DND-41 (cell line): ENCODE results near the gene SAMD5.

ENCODE experiments used
- ATAC-seq: fragments of 200-7000 bp; cut with Tn5 transposase; 3 replicates; pipeline ENCODE4 v1.9.1; 2021; ENCODE audit warnings: low read depth; ENCODE audit not compliant: insufficient read depth
- DNase-seq: peaks from one replicate; pipeline ENCODE4 v3.0.0-alpha.2; 2020
- H2AFZ ChIP-seq: 2 replicates; pipeline ENCODE4 v1.6.0; 2012; ENCODE audit warnings: low read depth, low read length
- H3K27ac ChIP-seq: 2 replicates; pipeline ENCODE4 v1.5.1; 2012; ENCODE audit warnings: low read length, inconsistent platforms
- H3K27me3 ChIP-seq: fragments of 200-600 bp; sonication (generic); 2 replicates; pipeline ENCODE4 v1.6.0; 2012; ENCODE audit warnings: low read length, mild to moderate bottlenecking, inconsistent platforms; ENCODE audit not compliant: insufficient read depth, poor library complexity
- H3K36me3 ChIP-seq: 2 replicates; pipeline ENCODE4 v1.5.1; 2012; ENCODE audit warnings: low read length, inconsistent platforms; ENCODE audit not compliant: insufficient read depth
- H3K4me1 ChIP-seq: 2 replicates; pipeline ENCODE4 v1.5.1; 2012; ENCODE audit warnings: mild to moderate bottlenecking, low read length; ENCODE audit not compliant: insufficient read depth
- H3K4me2 ChIP-seq: 2 replicates; pipeline ENCODE4 v1.6.0; 2012; ENCODE audit warnings: mild to moderate bottlenecking, moderate library complexity, low read length, inconsistent platforms; ENCODE audit not compliant: insufficient read depth
- H3K4me3 ChIP-seq, 2 experiments: fragments of 200-600 bp in 1 of 2; shearing (Covaris generic) in 1 of 2; 2 replicates each; pipeline ENCODE4 v1.5.1; 2012 to 2016; ENCODE audit warnings: inconsistent platforms in 2 of 2, low read length in 2 of 2, mild to moderate bottlenecking in 2 of 2, low read depth in 1 of 2, moderate library complexity in 1 of 2
- H3K79me2 ChIP-seq: 2 replicates; pipeline ENCODE4 v1.6.0; 2012; ENCODE audit warnings: low read length, inconsistent platforms; ENCODE audit not compliant: insufficient read depth
- H3K9ac ChIP-seq: 2 replicates; pipeline ENCODE4 v1.6.0; 2012; ENCODE audit warnings: low read depth, mild to moderate bottlenecking, inconsistent platforms, low read length, moderate library complexity
- H3K9me3 ChIP-seq: 2 replicates; pipeline ENCODE4 v1.5.1; 2012; ENCODE audit warnings: low read length, moderate library complexity, mild to moderate bottlenecking, inconsistent platforms; ENCODE audit not compliant: insufficient read depth, severe bottlenecking
- H4K20me1 ChIP-seq: 2 replicates; pipeline ENCODE4 v1.6.0; 2012; ENCODE audit warnings: low read length; ENCODE audit not compliant: insufficient read depth
- EZH2 ChIP-seq: IDR thresholded peaks from 3 replicates; pipeline ENCODE4 v1.6.1; 2012; ENCODE audit warnings: borderline replicate concordance, low read depth, mild to moderate bottlenecking, moderate library complexity, low read length, inconsistent platforms; ENCODE audit not compliant: severe bottlenecking
- TF ChIP-seq, protein P1 (sequence below): IDR thresholded peaks from 2 replicates; pipeline ENCODE4 v1.5.1; 2012; ENCODE audit warnings: borderline replicate concordance, low read length, moderate library complexity, mild to moderate bottlenecking; ENCODE audit not compliant: poor library complexity, severe bottlenecking; ENCODE audit errors: extremely low read depth

SAMD5 gene

GRCh38 chr6:147509891-147510290 lies 1.4 kb downstream of the SAMD5 start:
- H3K9ac ChIP-seq, result no peak overlapping the region

DNA sequence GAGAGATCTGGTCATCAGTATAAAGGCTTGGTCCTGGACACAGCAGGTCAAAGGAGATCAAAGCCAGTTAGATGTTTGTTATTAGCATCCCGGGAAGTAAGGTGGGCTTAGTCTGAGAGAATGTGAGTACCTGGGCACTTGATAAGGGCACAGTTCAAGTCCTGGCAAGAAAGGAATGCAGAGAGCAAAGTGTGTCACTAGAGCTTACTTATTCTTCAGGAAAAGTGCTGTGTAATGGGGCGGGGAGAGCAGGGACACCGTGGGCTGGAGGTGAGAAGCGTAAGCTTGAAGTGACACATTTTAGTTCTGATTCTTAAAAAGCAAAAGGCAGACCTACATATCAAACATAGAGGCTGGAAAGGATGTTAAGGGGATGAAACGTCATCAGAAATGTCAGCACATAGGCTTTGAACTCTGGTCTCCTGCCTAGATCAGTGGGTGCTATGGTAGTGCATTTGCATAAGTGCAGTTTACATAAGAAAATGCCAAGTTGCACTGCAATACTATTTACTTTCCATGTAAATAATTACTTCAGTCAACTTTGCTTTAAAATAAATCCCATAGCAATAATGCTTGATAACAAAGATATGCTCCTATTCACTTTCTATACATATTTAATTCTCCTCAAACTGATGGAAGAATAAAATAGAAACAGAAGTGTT lies 2.6 kb downstream of the SAMD5 start:
- H3K4me1 ChIP-seq, result no peaks in the 10 kb centered on the region
- H3K4me3 ChIP-seq, result no peak overlapping the region
- DNase-seq (no peak), ATAC-seq (no peak)
- H3K27ac ChIP-seq, result no peak overlapping the region
- no peak overlapping the region for H3K9ac ChIP-seq
- no peak overlapping the region for H2AFZ ChIP-seq
- H3K9me3 ChIP-seq, result peaks cover 3% of the 10 kb centered on the region
- no peaks in the 10 kb centered on the region for H4K20me1 ChIP-seq
- no peaks in the 10 kb centered on the region for H3K36me3 ChIP-seq
- no peak overlapping the region for H3K4me2 ChIP-seq
- H3K27me3 ChIP-seq, result no peaks in the 10 kb centered on the region
- H3K79me2 ChIP-seq, result no peaks in the 10 kb centered on the region
- no peak for TF ChIP-seq EZH2
- TF ChIP-seq, protein P1, sequence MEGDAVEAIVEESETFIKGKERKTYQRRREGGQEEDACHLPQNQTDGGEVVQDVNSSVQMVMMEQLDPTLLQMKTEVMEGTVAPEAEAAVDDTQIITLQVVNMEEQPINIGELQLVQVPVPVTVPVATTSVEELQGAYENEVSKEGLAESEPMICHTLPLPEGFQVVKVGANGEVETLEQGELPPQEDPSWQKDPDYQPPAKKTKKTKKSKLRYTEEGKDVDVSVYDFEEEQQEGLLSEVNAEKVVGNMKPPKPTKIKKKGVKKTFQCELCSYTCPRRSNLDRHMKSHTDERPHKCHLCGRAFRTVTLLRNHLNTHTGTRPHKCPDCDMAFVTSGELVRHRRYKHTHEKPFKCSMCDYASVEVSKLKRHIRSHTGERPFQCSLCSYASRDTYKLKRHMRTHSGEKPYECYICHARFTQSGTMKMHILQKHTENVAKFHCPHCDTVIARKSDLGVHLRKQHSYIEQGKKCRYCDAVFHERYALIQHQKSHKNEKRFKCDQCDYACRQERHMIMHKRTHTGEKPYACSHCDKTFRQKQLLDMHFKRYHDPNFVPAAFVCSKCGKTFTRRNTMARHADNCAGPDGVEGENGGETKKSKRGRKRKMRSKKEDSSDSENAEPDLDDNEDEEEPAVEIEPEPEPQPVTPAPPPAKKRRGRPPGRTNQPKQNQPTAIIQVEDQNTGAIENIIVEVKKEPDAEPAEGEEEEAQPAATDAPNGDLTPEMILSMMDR, result no peak

More at GRCh38 chr6:147509891-147510290, 1.4 kb downstream of the SAMD5 start:
- no peak for ATAC-seq
- H2AFZ ChIP-seq, result no peak overlapping the region
- no peak overlapping the region for H3K4me3 ChIP-seq
- H4K20me1 ChIP-seq, result no peaks in the 10 kb centered on the region
- TF ChIP-seq, protein P1, result no peak
- TF ChIP-seq EZH2, result no peak
- no peak overlapping the region for H3K4me2 ChIP-seq
- no peaks in the 10 kb centered on the region for H3K4me1 ChIP-seq
- H3K79me2 ChIP-seq, result no peaks in the 10 kb centered on the region
- H3K36me3 ChIP-seq, result no peaks in the 10 kb centered on the region
- DNase-seq, result no peak
- H3K9me3 ChIP-seq, result peaks cover 3% of the 10 kb centered on the region
- H3K27me3 ChIP-seq, result no peaks in the 10 kb centered on the region
- H3K27ac ChIP-seq, result no peak overlapping the region

GRCh38 chr6:147514831-147515230 lies 6.3 kb downstream of the SAMD5 start:
- Histone ChIP-seq H3K4me3 (no peak overlapping the region), H3K27ac (no peak overlapping the region), H3K79me2 (no peaks in the 10 kb centered on the region), H4K20me1 (no peaks in the 10 kb centered on the region), H3K9ac (no peak overlapping the region), H3K27me3 (no peaks in the 10 kb centered on the region), H2AFZ (no peak overlapping the region), H3K9me3 (no peaks in the 10 kb centered on the region), H3K4me1 (no peaks in the 10 kb centered on the region), H3K4me2 (no peak overlapping the region), H3K36me3 (no peaks in the 10 kb centered on the region)
- no peak for TF ChIP-seq EZH2
- TF ChIP-seq, protein P1, result no peak
- DNase-seq, result no peak
- no peak for ATAC-seq

DNA sequence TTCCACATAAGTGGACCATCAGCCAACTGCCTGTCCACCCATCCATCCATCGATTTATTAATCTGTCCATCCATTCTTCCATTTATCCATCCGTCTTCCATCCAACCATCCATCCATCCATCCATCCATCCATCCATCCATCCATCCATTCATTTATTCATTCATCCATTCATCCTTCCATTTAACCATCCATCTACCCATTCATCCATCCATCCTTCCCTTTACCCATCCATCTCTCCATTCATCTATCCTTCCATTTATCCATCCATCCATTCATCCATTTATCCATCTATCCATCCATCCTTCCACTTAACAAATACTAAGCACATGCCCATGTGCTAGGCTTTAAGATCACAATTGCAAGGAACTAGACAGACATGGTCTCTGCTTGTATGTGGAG lies 6.8 kb downstream of the SAMD5 start:
- no peaks in the 10 kb centered on the region for H3K9me3 ChIP-seq
- H2AFZ ChIP-seq, result no peak overlapping the region
- no peaks in the 10 kb centered on the region for H4K20me1 ChIP-seq
- no peak overlapping the region for H3K27ac ChIP-seq
- ATAC-seq (no peak), DNase-seq (no peak)
- TF ChIP-seq, protein P1, result no peak
- TF ChIP-seq EZH2, result no peak
- no peaks in the 10 kb centered on the region for H3K4me1 ChIP-seq
- no peak overlapping the region for H3K4me3 ChIP-seq
- no peak overlapping the region for H3K4me2 ChIP-seq
- no peaks in the 10 kb centered on the region for H3K79me2 ChIP-seq
- no peaks in the 10 kb centered on the region for H3K27me3 ChIP-seq
- H3K36me3 ChIP-seq, result no peaks in the 10 kb centered on the region
- no peak overlapping the region for H3K9ac ChIP-seq
